ENCODE measurements around the gene ELSPBP1.
"Not testable (repeated sequence)": the region's sequence is repeated elsewhere in the genome, so short reads cannot be mapped to it uniquely, and the experiment has no call there.

The ELSPBP1 gene

DNA sequence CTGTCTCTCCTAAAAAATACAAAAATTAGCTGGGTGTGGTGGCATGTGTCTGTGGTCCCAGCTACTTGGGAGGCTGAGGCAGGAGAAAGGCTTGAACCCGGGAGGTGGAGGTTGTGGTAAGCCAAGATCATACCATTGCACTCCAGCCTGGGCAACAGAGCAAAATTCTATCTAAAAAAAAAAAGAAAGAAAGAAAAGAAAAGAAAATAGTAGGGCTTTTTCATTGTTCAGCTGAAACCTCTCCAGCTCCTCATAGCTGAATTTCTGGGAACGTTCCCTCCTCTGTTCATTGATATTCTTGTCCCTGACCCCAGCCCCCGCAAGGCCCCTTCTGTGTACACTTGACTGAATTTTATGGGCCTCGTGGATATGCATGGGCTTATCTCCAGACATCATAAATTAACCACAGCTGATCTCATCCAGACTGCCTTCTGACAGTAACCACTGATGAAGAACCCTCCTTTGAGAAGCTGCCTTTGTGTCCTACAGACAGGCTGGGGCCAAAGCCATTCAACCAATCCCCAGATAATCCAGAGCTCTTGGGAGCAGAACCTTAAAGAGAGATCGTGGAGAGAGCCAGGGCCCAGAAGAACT, at the start of gene ELSPBP1:
TSS of gene ELSPBP1 (plus strand) at position 424 of the 594 bp plus-strand sequence. CDS start 14,036 bp downstream, outside the sequence.
- DNase-seq (ENCODE audit: low read depth in 2 of 2): no peak

DNA sequence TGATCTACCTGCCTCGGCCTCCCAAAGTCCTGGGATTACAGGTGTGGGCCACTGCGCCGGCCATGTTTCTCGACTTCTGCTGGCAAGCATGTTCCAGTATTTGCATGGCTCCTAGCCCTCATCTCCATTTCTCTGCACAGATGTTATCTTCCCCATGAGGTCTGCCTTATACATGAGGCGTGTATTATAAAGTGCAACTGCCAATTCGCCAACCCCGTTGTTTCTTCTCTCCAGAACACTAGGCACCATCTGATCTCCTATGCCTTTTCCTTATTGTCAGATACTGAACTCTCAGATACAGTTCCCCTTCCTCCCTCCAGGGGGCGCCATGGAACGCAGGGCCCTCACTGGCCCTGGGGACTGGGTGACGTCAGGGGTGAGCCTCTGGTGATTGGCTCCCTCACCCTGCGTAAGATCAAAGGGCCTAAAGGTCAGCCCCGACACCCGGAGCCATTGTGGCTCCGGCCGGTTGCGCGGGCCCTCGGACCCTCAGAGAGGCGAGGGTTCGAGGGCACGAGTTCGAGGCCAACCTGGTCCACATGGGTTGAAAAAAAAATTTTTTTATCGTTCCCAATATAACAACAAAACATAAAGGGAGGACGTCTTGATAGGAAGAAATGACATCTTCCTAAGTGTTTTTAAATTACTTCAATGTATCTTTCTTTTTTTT, 44.4 kb upstream of the ELSPBP1 start:
- DNase-seq (ENCODE audit: low read depth in 2 of 2): not testable (repeated sequence)

- not testable (repeated sequence) for DNase-seq (ENCODE audit: low read depth in 2 of 2)
Measured at GRCh38 chr19:47952132-47952531, 42.3 kb upstream of the ELSPBP1 start.

DNA sequence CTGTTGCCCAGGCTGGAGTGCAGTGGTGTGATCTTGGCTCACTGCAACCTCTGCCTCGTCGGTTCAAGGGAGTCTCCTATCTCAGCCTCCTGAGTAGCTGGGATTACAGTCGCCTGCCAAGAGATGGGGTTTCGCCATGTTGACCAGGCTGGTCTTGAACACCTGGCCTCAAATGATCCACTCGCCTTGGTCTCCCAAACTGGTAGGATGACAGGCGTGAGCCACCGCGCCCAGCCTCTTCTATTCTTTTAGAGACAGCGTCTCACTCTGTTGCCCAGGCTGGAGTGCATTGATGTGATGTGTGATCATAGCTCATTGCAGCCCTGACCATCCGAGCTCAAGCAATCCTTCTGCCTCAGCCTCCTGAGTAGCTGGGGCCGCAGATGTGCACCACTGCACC, 38.5 kb upstream of the ELSPBP1 start:
- DNase-seq (ENCODE audit: low read depth in 2 of 2): not testable (repeated sequence)

DNA sequence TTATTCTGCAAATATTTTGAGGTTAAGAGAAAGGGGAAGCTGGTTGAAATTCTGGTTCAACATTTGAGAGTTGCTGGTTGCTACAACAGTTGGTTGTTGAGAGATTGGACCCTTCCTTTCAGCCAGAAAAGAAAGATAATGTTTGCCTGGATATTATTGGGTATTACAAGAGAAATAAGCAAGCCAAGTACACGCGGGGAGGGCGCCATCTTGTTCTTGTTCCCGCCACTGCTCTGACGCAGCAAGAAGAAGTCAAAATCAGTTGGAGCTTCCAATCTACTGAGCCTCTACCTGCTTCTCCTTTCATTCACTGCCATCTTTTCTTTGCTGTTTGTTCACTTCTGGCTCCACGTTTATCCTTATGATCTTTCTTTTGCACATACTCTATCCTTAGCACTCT, 20.9 kb upstream of the ELSPBP1 start:
- DNase-seq (ENCODE audit: low read depth in 2 of 2): no peak

DNA sequence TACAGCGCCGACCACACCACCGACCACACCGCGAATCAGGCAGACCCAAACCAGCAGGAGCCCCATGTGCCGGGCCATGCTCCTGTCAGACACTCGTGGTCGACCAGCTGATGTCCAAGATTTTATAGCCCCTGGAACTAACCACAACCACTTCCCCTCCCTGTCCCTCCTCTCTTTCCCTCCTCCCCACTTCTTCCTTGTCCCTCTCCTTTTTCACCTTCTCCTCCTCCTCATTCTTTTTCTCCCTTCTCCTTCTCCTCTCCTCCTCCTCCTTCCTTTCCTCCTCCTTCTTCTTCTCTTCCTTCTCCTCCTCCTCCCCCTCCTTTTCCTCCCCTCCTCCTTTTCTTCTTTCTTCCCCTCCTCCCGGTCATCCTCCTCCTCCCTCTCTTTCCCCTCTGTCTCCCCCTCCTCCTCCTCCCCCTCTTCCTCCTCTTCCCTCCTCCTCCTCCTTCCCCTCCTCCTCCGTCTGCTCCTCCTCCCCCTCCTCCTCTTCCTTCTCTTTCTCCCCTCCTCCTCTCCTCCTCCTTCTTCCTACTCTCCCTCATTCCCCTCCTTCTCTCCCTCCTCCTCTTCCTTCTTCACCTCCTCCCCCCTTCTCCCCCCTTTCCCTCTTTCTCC, 3.1 kb upstream of the ELSPBP1 start:
- DNase-seq (ENCODE audit: low read depth in 2 of 2): no peak

GRCh38 chr19:47992070-47992469, 2.4 kb upstream of the ELSPBP1 start, which contains the start of gene BSPH1:
TSS of gene BSPH1 (minus strand) at chr19:47992170. CDS start at chr19:47992081, 89 bp downstream.
- DNase-seq (ENCODE audit: low read depth in 2 of 2): no peak

GRCh38 chr19:47996230-47996727, 1.8 kb downstream of the ELSPBP1 start:
- no peak for DNase-seq (ENCODE audit: low read depth in 2 of 2)

DNA sequence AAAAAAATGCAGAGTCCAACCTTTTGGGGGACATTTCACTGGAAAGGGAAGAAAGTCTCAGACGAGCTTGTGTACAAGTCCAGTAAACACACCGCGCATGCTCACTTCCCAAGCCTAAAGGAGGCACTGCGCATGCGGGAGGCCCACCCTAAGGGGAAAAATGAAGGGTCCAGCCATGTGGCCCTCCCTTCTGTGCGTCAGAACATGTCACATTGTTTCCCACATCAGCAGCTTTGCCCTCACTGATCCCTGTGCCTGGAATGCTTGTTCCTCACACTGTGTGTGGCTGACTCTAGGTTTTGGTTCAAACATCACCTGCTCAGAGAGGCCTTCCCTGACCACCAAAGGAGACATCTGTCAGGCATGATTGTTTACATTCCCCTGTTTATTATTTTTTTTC, 4.4 kb downstream of the ELSPBP1 start:
- DNase-seq (ENCODE audit: low read depth in 2 of 2): no peak

DNA sequence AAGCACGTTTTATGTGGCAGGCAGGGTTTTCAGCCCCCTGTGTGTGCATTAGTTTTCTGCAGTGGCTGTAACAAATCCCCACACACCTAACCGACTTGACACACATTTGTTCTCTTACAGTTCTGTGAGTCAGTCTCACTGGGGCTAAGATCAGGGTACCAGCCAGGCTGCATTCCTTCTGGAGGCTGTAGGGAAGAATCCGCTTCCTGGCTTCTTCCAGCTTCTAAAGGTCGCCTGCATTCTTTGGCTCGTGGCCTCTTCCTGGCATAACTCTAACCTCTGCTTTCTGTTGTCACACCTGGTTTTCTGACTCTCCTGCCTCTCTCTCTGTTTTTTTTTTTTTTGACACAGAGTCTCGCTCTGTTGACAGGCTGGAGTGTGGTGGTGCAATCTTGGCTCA, 6.4 kb downstream of the ELSPBP1 start:
- no peak for DNase-seq (ENCODE audit: low read depth in 2 of 2)

DNA sequence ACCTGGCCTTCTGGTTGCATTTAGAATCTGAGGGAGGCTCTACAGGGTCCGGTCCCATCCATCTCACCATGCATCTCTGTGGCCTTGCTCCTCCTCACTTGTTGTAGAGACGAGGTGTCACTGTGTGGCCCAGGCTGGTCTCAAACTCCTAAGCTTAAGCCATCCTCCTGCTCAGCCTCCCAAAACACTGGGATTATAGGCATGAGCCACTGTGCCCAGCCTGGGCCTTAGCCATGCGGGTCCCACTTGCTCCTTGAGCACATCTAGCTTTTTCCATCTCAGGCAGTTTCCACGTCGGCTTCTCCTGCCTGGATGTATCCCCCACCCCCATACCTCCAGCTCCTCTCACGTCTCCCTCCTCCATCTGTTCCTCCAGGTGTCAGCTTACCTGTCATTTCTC, 9.8 kb downstream of the ELSPBP1 start:
- DNase-seq (ENCODE audit: low read depth in 2 of 2): no peak

DNA sequence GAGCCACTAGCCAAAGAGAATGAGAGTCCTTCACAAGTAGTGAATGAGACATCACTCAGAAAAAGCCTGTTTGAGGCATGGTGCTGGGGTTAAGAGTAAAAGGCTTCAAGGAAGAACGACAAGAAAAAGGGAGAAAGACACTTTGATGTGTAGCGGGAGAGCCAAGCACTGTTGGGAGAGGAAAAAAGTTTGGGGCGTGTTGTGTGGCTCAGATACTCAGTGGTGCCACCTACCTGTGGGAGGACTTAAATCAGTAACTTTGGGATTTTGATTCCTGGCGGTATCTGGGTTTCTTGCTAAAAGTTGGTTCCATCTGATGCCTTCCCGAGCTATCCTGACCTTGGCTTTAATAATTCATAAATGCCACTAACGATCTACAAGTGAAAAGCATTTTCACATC, 12.3 kb downstream of the ELSPBP1 start:
- DNase-seq (ENCODE audit: low read depth in 2 of 2): no peak

DNA sequence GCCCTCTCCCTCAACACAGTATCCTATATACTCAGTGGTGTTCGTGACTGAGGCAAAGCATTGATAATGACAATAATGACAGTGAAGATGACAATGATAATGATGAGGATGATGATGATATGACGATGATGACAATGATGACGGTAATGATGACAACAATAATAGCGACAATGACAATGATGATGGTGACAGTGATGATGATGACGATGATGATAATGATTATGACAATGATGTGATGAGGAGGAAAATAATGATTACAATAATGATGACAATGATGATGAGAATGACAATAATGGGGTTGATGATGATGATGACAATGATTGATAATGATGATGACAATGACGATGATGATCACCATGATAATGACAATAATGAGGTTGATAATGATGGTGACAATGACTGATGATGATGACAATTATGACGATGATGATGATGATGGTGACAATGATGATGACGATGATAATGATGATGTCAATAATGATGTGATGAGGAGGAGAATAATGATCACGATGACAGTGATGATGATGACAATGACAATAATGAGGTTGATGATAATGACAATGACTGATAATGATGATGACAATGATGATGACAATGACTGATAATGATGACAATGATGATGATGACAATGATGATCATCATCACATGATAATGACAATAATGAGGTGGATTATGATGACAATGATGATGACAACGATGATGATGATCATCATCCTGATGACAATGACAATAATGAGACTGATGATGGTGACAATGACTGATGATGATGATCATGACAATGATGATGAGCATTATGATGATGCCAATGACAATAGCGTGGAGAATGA, 16.7 kb downstream of the ELSPBP1 start:
- no peak for DNase-seq (ENCODE audit: low read depth in 2 of 2)

DNA sequence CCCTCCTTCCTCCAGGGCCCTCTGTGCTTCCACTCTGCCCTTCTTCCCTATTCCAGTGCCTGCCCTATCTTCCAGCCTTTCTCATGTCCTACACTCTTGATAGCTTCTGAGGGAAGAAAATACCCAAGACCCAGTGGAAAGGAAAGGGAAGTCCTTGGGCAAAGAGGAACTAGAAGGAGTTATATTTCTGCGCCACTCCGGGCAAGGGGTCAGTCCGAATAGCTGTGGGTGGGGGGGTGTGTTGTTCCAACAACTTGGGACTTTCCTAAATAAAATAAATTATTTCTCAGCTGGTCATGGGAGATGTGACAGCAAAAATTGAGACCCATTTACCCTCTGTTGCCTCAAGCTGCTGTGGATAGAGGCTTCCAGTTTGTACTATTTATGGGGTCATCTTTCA, 26.3 kb downstream of the ELSPBP1 start:
- no peak for DNase-seq (ENCODE audit: low read depth in 2 of 2)

DNA sequence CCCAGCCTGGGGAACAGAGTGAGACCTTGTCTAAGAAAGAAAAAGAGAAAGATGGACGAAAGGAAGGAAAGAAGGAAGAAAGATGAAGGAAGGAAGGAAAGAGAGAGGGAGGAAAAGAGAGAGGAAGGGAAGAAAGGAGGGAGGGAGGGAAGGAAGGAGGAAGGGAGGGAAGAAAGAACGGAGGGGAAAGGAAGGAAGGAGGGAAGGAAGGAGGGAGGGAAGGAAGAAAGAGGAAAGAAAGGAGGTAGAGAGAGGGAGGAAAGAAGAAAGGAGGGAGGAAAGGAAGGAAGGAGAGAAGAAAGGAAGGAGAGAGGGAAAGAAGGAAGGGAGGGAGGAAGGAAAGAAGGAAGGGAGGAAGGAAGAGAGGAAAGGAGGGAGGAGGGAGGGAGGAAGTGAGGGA, 28.6 kb downstream of the ELSPBP1 start:
- DNase-seq (ENCODE audit: low read depth in 2 of 2): no peak

- no peak for DNase-seq (ENCODE audit: low read depth in 2 of 2)
Measured at GRCh38 chr19:48023518-48023917, 29.1 kb downstream of the ELSPBP1 start.

DNA sequence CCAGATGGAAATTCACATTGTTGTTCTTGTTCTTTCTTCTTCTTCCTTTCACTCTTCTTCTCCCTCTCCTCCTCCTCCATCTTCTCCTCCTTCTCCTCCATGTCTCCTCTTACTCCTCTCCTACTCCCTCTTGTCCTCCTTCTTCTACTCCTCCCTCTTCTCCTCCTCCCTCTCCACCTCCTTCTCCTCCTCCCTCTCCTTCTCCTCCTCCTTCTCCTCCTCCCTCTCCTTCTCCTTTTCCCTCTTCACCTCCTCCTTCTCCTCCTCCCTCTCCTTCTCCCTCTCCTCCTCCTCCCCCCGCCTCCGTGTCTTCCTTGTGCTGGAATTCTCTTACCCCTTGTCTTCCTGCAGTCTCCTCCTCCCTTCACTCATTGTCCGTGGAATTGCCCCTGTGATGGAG, 31.0 kb downstream of the ELSPBP1 start:
- no peak for DNase-seq (ENCODE audit: low read depth in 2 of 2)

GRCh38 chr19:48029431-48029830, 35.0 kb downstream of the ELSPBP1 start:
- no peak for DNase-seq (ENCODE audit: low read depth in 2 of 2)

GRCh38 chr19:48030073-48030472, 35.6 kb downstream of the ELSPBP1 start:
- no peak for DNase-seq (ENCODE audit: low read depth in 2 of 2)

GRCh38 chr19:48033604-48034003, 39.2 kb downstream of the ELSPBP1 start:
- DNase-seq (ENCODE audit: low read depth in 2 of 2): no peak

GRCh38 chr19:48036765-48037164, 42.3 kb downstream of the ELSPBP1 start:
- no peak for DNase-seq (ENCODE audit: low read depth in 2 of 2)
